Panc1 (cell line): ENCODE data around the gene LDHD. TPM values are rescaled to one million over a fixed set of nuclear protein-coding genes. Genes with fewer than 3 reads are reported as not detected.

Experiments
- ATAC-seq: fragments of 200-7000 bp; cut with Tn5 transposase; 2 replicates; pipeline ENCODE4 v1.9.1; 2020; ENCODE audit warnings: mild to moderate bottlenecking, moderate library complexity
- BruUV-seq: library from RNA; stranded (reverse); fragments of 400-500 nt; replicated peaks from 2 replicates; lab custom pipeline; 2021; lab: Mats Ljungman, UMichigan
- CTCF ChIA-PET: fragments of 300-600 bp; sonication (Branson Sonifier 250); formaldehyde crosslinking; loops from one replicate; lab custom pipeline; 2022; ENCODE audit warnings: antibody characterized with exemption; lab: Charles Lee
- POLR2A ChIA-PET: fragments of 300-600 bp; sonication (Branson Sonifier 250); formaldehyde crosslinking; loops from one replicate; lab custom pipeline; 2022; ENCODE audit warnings: antibody characterized with exemption; lab: Charles Lee
- DNase-seq: peaks from one replicate; pipeline ENCODE4 v3.0.0-alpha.2; 2010; ENCODE audit warnings: low read depth, low spot score
- H3K27ac ChIP-seq: 2 replicates; pipeline ENCODE4 v1.5.1; 2011; ENCODE audit warnings: mild to moderate bottlenecking, low read length, inconsistent platforms
- H3K27me3 ChIP-seq: fragments of 200-500 bp; sonication (Bioruptor generic); 2 replicates; pipeline ENCODE4 v1.6.0; 2014; ENCODE audit warnings: low read length, inconsistent platforms; ENCODE audit not compliant: control insufficient read depth, insufficient read depth
- H3K36me3 ChIP-seq: fragments of 200-500 bp; sonication (Bioruptor generic); 2 replicates; pipeline ENCODE4 v1.5.1; 2014; ENCODE audit warnings: inconsistent platforms, mild to moderate bottlenecking, low read length, moderate library complexity; ENCODE audit not compliant: control insufficient read depth, insufficient read depth
- H3K4me1 ChIP-seq: 2 replicates; pipeline ENCODE4 v1.5.1; 2011; ENCODE audit warnings: inconsistent platforms, mild to moderate bottlenecking, low read length, moderate library complexity; ENCODE audit not compliant: control insufficient read depth, insufficient read depth
- H3K4me3 ChIP-seq, 2 experiments: 2 replicates each; pipeline ENCODE4 v1.5.1; 2011 to 2012; ENCODE audit warnings: low read depth in 2 of 2, low read length in 2 of 2, mild to moderate bottlenecking in 2 of 2, inconsistent platforms in 1 of 2, moderate library complexity in 1 of 2
- H3K9me3 ChIP-seq: fragments of 200-500 bp; sonication (Bioruptor generic); 2 replicates; pipeline ENCODE4 v1.5.1; 2014; ENCODE audit warnings: low read depth, mild to moderate bottlenecking, inconsistent platforms, low read length, moderate library complexity; ENCODE audit not compliant: control insufficient read depth, insufficient read depth
- POLR2AphosphoS5 ChIP-seq: IDR thresholded peaks from 2 replicates; pipeline ENCODE4 v1.6.1; 2012; ENCODE audit warnings: mild to moderate bottlenecking, low read depth, low read length, moderate library complexity
- SIN3A ChIP-seq: IDR thresholded peaks from 2 replicates; pipeline ENCODE4 v1.6.1; 2012; ENCODE audit warnings: low read depth, mild to moderate bottlenecking, low read length, moderate library complexity, borderline replicate concordance; ENCODE audit not compliant: insufficient read depth
- TCF7L2 ChIP-seq: IDR thresholded peaks from 2 replicates; pipeline ENCODE4 v1.6.1; 2011; ENCODE audit warnings: mild to moderate bottlenecking, low read depth, low read length, inconsistent platforms
- in situ Hi-C: cut with HindIII; loops from 2 replicates; pipeline ENCODE4 v1.10.0; 2016; ENCODE audit warnings: low sequenced_read_pairs, low pct_unique_long_range_greater_than_20kb
- intact Hi-C: fragments of 100-400 bp; cut with micrococcal nuclease; formaldehyde crosslinking; loops from one replicate; pipeline ENCODE4 v1.10.0; 2022; ENCODE audit not compliant: unreplicated experiment
- total RNA-seq: library from RNA; stranded (reverse); gene quantifications from one replicate; pipeline ENCODE4 v1.2.1, GENCODE V29; 2021; ENCODE audit not compliant: unreplicated experiment
- TF ChIP-seq, protein P1 (sequence below), 2 experiments: IDR thresholded peaks; 2 replicates each; pipeline ENCODE4 v1.6.1; 2011 to 2012; ENCODE audit warnings: low read depth in 2 of 2, control low read depth in 1 of 2, low read length in 1 of 2, mild to moderate bottlenecking in 1 of 2, moderate library complexity in 1 of 2; ENCODE audit not compliant: insufficient read depth in 1 of 2
- TF ChIP-seq, protein P2 (sequence below): fragments of 450-650 bp; IDR thresholded peaks from 2 replicates; pipeline ENCODE4 v1.5.1; 2017; ENCODE audit warnings: mild to moderate bottlenecking

Gene LDHD
- total RNA-seq, 1 experiment from 2014 or later = 3.1 TPM

DNA sequence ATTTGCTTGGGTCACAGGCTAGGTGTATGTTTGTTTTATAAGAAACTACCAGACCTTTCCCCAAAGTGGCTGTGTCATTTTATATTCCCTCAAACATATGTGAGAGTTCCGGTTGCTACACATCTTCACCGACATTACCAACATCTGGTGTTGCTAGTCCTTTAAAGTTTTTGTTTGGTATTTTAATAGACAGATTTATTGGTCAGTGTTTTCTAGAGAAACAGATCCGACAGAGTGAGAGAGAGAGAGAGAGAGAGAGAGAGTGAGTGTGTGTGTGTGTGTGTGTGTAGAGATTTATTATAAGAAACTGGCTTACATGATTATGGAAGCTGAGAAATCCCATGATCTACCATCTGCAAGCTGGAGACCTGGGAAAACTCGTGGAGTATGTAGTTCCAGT, 31.0 kb downstream of the LDHD start:
- POLR2A ChIA-PET = no interaction called here
- CTCF ChIA-PET = interaction anchor here (0.6 kb wide), 1 partner anchor 88 kb away, joined by 6 read pairs; no protein-coding TSS in a partner anchor
- BruUV-seq = no TSS peak
- peaks cover 22% of the 10 kb centered on the region for H3K4me1 ChIP-seq
- H3K27ac ChIP-seq = no peak overlapping the region
- no peaks in the 10 kb centered on the region for H3K9me3 ChIP-seq
- no peaks in the 10 kb centered on the region for H3K27me3 ChIP-seq
- no peak for DNase-seq
- H3K4me3 ChIP-seq = no peak overlapping the region
- no peak for ATAC-seq
- in situ Hi-C loops (no loop called here), intact Hi-C loops (no loop called here)
- H3K36me3 ChIP-seq = no peaks in the 10 kb centered on the region
- TF ChIP-seq, protein P1, sequence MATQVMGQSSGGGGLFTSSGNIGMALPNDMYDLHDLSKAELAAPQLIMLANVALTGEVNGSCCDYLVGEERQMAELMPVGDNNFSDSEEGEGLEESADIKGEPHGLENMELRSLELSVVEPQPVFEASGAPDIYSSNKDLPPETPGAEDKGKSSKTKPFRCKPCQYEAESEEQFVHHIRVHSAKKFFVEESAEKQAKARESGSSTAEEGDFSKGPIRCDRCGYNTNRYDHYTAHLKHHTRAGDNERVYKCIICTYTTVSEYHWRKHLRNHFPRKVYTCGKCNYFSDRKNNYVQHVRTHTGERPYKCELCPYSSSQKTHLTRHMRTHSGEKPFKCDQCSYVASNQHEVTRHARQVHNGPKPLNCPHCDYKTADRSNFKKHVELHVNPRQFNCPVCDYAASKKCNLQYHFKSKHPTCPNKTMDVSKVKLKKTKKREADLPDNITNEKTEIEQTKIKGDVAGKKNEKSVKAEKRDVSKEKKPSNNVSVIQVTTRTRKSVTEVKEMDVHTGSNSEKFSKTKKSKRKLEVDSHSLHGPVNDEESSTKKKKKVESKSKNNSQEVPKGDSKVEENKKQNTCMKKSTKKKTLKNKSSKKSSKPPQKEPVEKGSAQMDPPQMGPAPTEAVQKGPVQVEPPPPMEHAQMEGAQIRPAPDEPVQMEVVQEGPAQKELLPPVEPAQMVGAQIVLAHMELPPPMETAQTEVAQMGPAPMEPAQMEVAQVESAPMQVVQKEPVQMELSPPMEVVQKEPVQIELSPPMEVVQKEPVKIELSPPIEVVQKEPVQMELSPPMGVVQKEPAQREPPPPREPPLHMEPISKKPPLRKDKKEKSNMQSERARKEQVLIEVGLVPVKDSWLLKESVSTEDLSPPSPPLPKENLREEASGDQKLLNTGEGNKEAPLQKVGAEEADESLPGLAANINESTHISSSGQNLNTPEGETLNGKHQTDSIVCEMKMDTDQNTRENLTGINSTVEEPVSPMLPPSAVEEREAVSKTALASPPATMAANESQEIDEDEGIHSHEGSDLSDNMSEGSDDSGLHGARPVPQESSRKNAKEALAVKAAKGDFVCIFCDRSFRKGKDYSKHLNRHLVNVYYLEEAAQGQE (IDR thresholded peaks at IDR 0.05; ENCODE audit: insufficient read depth in 1 of 2, low read depth in 2 of 2, low read length in 1 of 2) = no peak
- no peak for TF ChIP-seq POLR2AphosphoS5
- no peak for TF ChIP-seq SIN3A
- no peak for TF ChIP-seq TCF7L2
- TF ChIP-seq, protein P2, sequence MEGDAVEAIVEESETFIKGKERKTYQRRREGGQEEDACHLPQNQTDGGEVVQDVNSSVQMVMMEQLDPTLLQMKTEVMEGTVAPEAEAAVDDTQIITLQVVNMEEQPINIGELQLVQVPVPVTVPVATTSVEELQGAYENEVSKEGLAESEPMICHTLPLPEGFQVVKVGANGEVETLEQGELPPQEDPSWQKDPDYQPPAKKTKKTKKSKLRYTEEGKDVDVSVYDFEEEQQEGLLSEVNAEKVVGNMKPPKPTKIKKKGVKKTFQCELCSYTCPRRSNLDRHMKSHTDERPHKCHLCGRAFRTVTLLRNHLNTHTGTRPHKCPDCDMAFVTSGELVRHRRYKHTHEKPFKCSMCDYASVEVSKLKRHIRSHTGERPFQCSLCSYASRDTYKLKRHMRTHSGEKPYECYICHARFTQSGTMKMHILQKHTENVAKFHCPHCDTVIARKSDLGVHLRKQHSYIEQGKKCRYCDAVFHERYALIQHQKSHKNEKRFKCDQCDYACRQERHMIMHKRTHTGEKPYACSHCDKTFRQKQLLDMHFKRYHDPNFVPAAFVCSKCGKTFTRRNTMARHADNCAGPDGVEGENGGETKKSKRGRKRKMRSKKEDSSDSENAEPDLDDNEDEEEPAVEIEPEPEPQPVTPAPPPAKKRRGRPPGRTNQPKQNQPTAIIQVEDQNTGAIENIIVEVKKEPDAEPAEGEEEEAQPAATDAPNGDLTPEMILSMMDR = no peak

DNA sequence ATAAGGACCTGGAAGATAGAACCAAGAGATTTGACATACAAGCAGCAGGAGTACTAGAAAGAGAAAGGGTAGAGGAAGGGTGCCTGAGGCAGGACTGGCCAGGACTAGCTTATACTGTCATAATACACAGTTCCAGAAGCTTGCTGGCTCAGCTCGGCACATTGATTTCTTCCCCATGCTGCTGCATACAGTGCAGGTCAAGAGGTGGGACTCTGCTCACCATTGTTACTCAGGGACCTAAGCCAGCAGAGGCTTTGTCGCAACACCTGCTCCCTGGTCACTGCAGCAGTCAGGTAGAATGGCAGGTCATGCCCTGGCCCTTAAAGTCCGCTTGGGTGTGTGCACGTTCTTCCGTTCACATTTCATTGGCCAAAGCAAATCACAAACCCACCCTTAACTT, 32.8 kb downstream of the LDHD start:
- no TSS peak for BruUV-seq
- Histone ChIP-seq H3K27ac (no peak overlapping the region), H3K27me3 (no peaks in the 10 kb centered on the region), H3K4me1 (peaks cover 19% of the 10 kb centered on the region), H3K9me3 (no peaks in the 10 kb centered on the region), H3K4me3 (no peak overlapping the region), H3K36me3 (no peaks in the 10 kb centered on the region)
- intact Hi-C loops (no loop called here), in situ Hi-C loops (no loop called here)
- ChIA-PET POLR2A (no interaction called here), CTCF (no interaction called here)
- TF ChIP-seq SIN3A (no peak), POLR2AphosphoS5 (no peak)
- DNase-seq (no peak), ATAC-seq (no peak)

DNA sequence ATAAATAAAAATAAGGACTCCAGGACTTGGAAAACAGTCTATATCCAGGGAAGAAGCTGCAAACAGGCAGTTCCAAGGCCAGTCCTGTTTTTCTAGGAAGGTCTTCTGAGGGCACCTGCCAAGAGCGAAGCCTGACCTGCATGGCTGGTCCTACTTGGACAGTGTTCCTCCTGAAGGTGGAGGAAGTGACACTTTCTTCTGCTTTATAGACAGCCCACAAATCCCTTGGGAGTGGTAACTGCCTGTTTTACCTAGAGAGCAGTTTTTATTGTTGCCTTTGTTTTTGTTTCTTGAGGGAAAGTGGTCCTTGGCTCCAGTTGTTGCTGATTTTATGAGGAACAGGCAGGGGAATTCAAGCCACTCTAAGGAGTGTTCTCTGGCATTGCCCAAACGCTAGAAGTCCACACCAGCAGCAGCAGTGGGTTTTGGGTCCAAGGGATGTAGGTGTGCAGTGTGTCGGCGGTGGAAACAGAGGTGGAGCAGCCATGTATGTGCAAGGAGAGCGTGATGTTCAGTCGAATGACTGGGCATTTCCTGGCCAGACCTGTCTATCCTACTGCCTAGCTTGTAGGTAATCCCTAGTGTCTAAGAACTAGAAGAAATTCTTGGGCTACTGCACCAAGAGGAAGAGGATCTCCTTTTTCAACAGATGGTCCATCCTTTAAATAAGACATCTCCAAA, 35.3 kb downstream of the LDHD start:
- intact Hi-C loops (no loop called here), in situ Hi-C loops (no loop called here)
- Histone ChIP-seq H3K9me3 (no peaks in the 10 kb centered on the region), H3K4me3 (no peak overlapping the region), H3K4me1 (peaks cover 8% of the 10 kb centered on the region), H3K27me3 (no peaks in the 10 kb centered on the region), H3K27ac (no peak overlapping the region), H3K36me3 (no peaks in the 10 kb centered on the region)
- DNase-seq = no peak
- TF ChIP-seq TCF7L2 (no peak), SIN3A (no peak), POLR2AphosphoS5 (no peak)
- TF ChIP-seq, protein P1 (IDR thresholded peaks at IDR 0.05; ENCODE audit: insufficient read depth in 1 of 2, low read depth in 2 of 2, low read length in 1 of 2) = no peak
- TF ChIP-seq, protein P2 = no peak
- BruUV-seq = no TSS peak
- CTCF ChIA-PET = no interaction called here
- POLR2A ChIA-PET = no interaction called here
- ATAC-seq = no peak
